ENCODE results near the gene GFRA1. TPM values are rescaled to one million over a fixed set of nuclear protein-coding genes. Genes with fewer than 3 reads are reported as not detected.

Gene GFRA1
- polyA plus RNA-seq, 1 of the 3 experiments (the other 2 are of a cell fraction), result 1.6 TPM

DNA sequence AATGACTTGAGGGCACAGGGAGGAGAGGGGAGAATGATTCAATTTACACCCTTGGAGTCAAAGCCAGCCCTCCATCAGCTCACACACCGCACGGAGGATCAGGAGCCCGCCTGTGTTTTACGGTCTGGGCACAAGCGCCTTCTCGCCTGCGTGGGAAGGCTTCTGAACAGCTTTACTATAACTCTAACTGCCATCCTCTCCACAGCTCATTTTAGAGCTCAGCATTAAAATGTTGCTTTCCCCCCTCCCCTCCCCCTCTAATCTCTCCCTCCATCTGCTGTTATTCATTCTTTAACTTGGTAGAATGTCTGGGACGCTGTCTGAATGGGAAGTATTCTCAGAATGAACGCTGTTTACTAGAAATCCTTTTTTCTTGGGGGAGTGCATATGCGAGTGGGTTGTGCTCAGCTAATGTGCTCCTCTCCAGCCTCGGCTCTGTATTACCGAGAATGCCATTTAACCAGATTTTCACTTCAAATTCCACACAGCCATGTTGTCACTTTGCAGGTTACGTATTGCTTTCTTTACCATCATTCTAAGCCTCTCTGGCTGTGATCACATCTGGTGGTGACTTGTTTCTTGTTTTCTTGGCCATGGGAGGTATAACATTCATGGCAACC, 140.1 kb downstream of the GFRA1 start (continued):
- TF ChIP-seq, protein P1, sequence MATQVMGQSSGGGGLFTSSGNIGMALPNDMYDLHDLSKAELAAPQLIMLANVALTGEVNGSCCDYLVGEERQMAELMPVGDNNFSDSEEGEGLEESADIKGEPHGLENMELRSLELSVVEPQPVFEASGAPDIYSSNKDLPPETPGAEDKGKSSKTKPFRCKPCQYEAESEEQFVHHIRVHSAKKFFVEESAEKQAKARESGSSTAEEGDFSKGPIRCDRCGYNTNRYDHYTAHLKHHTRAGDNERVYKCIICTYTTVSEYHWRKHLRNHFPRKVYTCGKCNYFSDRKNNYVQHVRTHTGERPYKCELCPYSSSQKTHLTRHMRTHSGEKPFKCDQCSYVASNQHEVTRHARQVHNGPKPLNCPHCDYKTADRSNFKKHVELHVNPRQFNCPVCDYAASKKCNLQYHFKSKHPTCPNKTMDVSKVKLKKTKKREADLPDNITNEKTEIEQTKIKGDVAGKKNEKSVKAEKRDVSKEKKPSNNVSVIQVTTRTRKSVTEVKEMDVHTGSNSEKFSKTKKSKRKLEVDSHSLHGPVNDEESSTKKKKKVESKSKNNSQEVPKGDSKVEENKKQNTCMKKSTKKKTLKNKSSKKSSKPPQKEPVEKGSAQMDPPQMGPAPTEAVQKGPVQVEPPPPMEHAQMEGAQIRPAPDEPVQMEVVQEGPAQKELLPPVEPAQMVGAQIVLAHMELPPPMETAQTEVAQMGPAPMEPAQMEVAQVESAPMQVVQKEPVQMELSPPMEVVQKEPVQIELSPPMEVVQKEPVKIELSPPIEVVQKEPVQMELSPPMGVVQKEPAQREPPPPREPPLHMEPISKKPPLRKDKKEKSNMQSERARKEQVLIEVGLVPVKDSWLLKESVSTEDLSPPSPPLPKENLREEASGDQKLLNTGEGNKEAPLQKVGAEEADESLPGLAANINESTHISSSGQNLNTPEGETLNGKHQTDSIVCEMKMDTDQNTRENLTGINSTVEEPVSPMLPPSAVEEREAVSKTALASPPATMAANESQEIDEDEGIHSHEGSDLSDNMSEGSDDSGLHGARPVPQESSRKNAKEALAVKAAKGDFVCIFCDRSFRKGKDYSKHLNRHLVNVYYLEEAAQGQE (IDR thresholded peaks at IDR 0.05; ENCODE audit: low read depth, low read length), result no peak
- TF ChIP-seq EP300 (IDR thresholded peaks at IDR 0.05; ENCODE audit: borderline replicate concordance in 1 of 2, low read depth in 1 of 2, low read length in 1 of 2), result no peak
- no peak for TF ChIP-seq TAF1 (IDR thresholded peaks at IDR 0.05; ENCODE audit: borderline replicate concordance, low read depth, low read length)

DNA sequence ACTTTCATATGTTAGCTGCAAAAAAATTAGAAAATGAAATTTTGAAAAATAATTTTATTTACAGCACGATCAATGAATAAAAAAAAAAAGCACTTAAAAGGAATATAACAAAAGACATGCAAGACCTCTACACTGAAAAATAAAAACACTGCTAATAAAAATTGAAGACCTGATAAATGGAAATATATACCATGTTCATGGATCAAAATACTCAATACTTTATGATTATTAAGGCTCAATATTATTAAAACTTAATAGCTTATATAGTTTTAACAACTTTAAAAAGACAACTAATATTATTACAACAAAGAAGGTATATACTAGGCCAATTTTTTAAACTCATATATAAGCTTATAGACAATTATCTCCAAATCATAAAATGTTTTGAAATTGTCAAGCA, 143.0 kb downstream of the GFRA1 start:
- Histone ChIP-seq H3K9me3 (no peaks in the 10 kb centered on the region), H3K9ac (no peak overlapping the region), H4K20me1 (ENCODE audit: insufficient read depth) (no peaks in the 10 kb centered on the region), H3F3A (replicated peaks; ENCODE audit: insufficient read depth) (no peaks in the 10 kb centered on the region), H3K79me2 (ENCODE audit: insufficient read depth) (no peaks in the 10 kb centered on the region), H3K4me3 (ENCODE audit: low read depth in 2 of 2, low read length in 1 of 2) (no peak overlapping the region), H3K9me2 (no peaks in the 10 kb centered on the region), H3K36me3 (replicated peaks in 1 of 2; ENCODE audit: control insufficient read depth in 1 of 2, insufficient read depth in 2 of 2, low read length in 1 of 2) (no peaks in the 10 kb centered on the region), H3K27me3 (ENCODE audit: insufficient read depth) (no peaks in the 10 kb centered on the region), H2AFZ (ENCODE audit: low read depth) (no peak overlapping the region), H3K4me2 (no peak overlapping the region), H3K4me1 (ENCODE audit: control insufficient read depth in 1 of 2, insufficient read depth in 2 of 2, low read depth in 1 of 2, low read length in 1 of 2) (no peaks in the 10 kb centered on the region), H3K27ac (ENCODE audit: low read depth in 2 of 2, low read length in 1 of 2) (no peak overlapping the region)
- DNase-seq, result no peak
- CTCF ChIA-PET, result interaction anchor here (1.9 kb wide), 1 partner anchor 9 kb away, joined by 4 read pairs; no protein-coding TSS in a partner anchor
- POLR2A ChIA-PET, result no interaction called here
- 13% methylated on average over 1 of the region's 1 CpG for WGBS (ENCODE audit: low lambda C conversion rate)
- TF ChIP-seq FOXJ3 (CRISPR knock-in tag; IDR thresholded peaks at IDR 0.05) (no peak), RCOR1 (IDR thresholded peaks at IDR 0.05; ENCODE audit: low read length) (no peak), RAD21 (IDR thresholded peaks at IDR 0.05; ENCODE audit: low read length) (no peak), YY1 (IDR thresholded peaks at IDR 0.05; ENCODE audit: low read depth) (no peak), EP300 (IDR thresholded peaks at IDR 0.05; ENCODE audit: borderline replicate concordance in 1 of 2, low read depth in 1 of 2, low read length in 1 of 2) (no peak), TEAD4 (IDR thresholded peaks at IDR 0.05; ENCODE audit: borderline replicate concordance, insufficient read depth) (no peak), MEF2A (IDR thresholded peaks at IDR 0.05; ENCODE audit: borderline replicate concordance, low read depth) (no peak), TCF12 (IDR thresholded peaks at IDR 0.05) (no peak), RXRA (IDR thresholded peaks at IDR 0.05; ENCODE audit: borderline replicate concordance, low read depth) (no peak), SMC3 (IDR thresholded peaks at IDR 0.05; ENCODE audit: low read depth, low read length) (no peak), GABPA (IDR thresholded peaks at IDR 0.05; ENCODE audit: low read depth) (no peak), FOXM1 (IDR thresholded peaks at IDR 0.05; ENCODE audit: low read depth) (no peak), RFX5 (IDR thresholded peaks at IDR 0.05; ENCODE audit: low read length) (no peak), GATA2 (CRISPR knock-in tag; IDR thresholded peaks at IDR 0.05) (no peak), NRF1 (IDR thresholded peaks at IDR 0.05; ENCODE audit: low read depth, low read length) (no peak), SIN3A (IDR thresholded peaks at IDR 0.05; ENCODE audit: borderline replicate concordance, low read depth, low read length) (no peak)
- TF ChIP-seq, protein P2, sequence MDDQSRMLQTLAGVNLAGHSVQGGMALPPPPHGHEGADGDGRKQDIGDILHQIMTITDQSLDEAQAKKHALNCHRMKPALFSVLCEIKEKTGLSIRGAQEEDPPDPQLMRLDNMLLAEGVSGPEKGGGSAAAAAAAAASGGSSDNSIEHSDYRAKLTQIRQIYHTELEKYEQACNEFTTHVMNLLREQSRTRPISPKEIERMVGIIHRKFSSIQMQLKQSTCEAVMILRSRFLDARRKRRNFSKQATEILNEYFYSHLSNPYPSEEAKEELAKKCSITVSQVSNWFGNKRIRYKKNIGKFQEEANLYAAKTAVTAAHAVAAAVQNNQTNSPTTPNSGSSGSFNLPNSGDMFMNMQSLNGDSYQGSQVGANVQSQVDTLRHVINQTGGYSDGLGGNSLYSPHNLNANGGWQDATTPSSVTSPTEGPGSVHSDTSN (IDR thresholded peaks at IDR 0.05), result no peak
- TF ChIP-seq, protein P3, sequence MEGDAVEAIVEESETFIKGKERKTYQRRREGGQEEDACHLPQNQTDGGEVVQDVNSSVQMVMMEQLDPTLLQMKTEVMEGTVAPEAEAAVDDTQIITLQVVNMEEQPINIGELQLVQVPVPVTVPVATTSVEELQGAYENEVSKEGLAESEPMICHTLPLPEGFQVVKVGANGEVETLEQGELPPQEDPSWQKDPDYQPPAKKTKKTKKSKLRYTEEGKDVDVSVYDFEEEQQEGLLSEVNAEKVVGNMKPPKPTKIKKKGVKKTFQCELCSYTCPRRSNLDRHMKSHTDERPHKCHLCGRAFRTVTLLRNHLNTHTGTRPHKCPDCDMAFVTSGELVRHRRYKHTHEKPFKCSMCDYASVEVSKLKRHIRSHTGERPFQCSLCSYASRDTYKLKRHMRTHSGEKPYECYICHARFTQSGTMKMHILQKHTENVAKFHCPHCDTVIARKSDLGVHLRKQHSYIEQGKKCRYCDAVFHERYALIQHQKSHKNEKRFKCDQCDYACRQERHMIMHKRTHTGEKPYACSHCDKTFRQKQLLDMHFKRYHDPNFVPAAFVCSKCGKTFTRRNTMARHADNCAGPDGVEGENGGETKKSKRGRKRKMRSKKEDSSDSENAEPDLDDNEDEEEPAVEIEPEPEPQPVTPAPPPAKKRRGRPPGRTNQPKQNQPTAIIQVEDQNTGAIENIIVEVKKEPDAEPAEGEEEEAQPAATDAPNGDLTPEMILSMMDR (IDR thresholded peaks at IDR 0.05), result no peak
- TF ChIP-seq, protein P4, sequence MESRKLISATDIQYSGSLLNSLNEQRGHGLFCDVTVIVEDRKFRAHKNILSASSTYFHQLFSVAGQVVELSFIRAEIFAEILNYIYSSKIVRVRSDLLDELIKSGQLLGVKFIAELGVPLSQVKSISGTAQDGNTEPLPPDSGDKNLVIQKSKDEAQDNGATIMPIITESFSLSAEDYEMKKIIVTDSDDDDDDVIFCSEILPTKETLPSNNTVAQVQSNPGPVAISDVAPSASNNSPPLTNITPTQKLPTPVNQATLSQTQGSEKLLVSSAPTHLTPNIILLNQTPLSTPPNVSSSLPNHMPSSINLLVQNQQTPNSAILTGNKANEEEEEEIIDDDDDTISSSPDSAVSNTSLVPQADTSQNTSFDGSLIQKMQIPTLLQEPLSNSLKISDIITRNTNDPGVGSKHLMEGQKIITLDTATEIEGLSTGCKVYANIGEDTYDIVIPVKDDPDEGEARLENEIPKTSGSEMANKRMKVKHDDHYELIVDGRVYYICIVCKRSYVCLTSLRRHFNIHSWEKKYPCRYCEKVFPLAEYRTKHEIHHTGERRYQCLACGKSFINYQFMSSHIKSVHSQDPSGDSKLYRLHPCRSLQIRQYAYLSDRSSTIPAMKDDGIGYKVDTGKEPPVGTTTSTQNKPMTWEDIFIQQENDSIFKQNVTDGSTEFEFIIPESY (IDR thresholded peaks at IDR 0.05; ENCODE audit: borderline replicate concordance, low read depth), result no peak
- TF ChIP-seq, protein P5, sequence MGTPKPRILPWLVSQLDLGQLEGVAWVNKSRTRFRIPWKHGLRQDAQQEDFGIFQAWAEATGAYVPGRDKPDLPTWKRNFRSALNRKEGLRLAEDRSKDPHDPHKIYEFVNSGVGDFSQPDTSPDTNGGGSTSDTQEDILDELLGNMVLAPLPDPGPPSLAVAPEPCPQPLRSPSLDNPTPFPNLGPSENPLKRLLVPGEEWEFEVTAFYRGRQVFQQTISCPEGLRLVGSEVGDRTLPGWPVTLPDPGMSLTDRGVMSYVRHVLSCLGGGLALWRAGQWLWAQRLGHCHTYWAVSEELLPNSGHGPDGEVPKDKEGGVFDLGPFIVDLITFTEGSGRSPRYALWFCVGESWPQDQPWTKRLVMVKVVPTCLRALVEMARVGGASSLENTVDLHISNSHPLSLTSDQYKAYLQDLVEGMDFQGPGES (IDR thresholded peaks at IDR 0.05; ENCODE audit: low read depth, low read length), result no peak

Data from SK-N-SH (cell line).